Measurements from ENCODE around the gene SH3D21.

The SH3D21 gene

DNA sequence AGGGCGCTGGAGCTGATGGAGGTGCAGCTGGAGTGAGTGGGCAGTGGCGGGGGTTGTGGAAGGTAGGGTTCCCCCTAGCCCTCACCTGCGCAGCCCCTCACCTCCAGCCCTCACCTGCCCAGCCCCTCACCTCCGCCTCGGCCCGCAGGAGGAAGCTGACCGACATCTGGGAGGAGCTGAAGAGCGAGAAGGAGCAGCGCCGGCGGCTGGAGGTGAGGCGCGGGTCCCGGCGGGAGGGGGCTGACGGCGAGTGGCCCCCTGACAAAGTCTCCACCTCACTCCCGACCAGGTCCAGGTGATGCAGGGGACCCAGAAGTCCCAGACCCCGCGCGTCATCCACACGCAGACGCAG is 14.6 kb downstream of the SH3D21 start:
- Histone ChIP-seq H3K36me3 (replicated peaks; ENCODE audit: insufficient read depth, low read length) (no peaks in the 10 kb centered on the region), H3K27ac (ENCODE audit: low read length) (no peak overlapping the region), H2AFZ (ENCODE audit: low read length) (no peak overlapping the region), H4K20me1 (ENCODE audit: insufficient read depth, low read length) (no peaks in the 10 kb centered on the region), H3K4me3 (ENCODE audit: low read length) (no peak overlapping the region), H3K4me1 (ENCODE audit: low read length) (no peaks in the 10 kb centered on the region), H3K9me2 (replicated peaks; ENCODE audit: insufficient read depth, low read length) (no peaks in the 10 kb centered on the region), H3F3A (ENCODE audit: insufficient read depth, low read length) (no peaks in the 10 kb centered on the region), H3K9ac (ENCODE audit: low read length) (no peak overlapping the region), H3K4me2 (ENCODE audit: low read depth, low read length) (no peak overlapping the region), H3K27me3 (replicated peaks; ENCODE audit: insufficient read depth, low read length) (no peaks in the 10 kb centered on the region), H3K9me3 (replicated peaks; ENCODE audit: insufficient read depth, low read length) (no peaks in the 10 kb centered on the region), H3K79me2 (ENCODE audit: low read length) (no peaks in the 10 kb centered on the region)
- TF ChIP-seq, protein P1, sequence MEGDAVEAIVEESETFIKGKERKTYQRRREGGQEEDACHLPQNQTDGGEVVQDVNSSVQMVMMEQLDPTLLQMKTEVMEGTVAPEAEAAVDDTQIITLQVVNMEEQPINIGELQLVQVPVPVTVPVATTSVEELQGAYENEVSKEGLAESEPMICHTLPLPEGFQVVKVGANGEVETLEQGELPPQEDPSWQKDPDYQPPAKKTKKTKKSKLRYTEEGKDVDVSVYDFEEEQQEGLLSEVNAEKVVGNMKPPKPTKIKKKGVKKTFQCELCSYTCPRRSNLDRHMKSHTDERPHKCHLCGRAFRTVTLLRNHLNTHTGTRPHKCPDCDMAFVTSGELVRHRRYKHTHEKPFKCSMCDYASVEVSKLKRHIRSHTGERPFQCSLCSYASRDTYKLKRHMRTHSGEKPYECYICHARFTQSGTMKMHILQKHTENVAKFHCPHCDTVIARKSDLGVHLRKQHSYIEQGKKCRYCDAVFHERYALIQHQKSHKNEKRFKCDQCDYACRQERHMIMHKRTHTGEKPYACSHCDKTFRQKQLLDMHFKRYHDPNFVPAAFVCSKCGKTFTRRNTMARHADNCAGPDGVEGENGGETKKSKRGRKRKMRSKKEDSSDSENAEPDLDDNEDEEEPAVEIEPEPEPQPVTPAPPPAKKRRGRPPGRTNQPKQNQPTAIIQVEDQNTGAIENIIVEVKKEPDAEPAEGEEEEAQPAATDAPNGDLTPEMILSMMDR (IDR thresholded peaks at IDR 0.05; ENCODE audit: low read length), result no peak
- no peak for TF ChIP-seq EZH2phosphoT487 (IDR thresholded peaks at IDR 0.05; ENCODE audit: low read length)
- no peak for TF ChIP-seq EZH2 (optimal IDR thresholded peaks at IDR 0.05; ENCODE audit: low read depth, low read length)
- DNase-seq, result no peak

DNA sequence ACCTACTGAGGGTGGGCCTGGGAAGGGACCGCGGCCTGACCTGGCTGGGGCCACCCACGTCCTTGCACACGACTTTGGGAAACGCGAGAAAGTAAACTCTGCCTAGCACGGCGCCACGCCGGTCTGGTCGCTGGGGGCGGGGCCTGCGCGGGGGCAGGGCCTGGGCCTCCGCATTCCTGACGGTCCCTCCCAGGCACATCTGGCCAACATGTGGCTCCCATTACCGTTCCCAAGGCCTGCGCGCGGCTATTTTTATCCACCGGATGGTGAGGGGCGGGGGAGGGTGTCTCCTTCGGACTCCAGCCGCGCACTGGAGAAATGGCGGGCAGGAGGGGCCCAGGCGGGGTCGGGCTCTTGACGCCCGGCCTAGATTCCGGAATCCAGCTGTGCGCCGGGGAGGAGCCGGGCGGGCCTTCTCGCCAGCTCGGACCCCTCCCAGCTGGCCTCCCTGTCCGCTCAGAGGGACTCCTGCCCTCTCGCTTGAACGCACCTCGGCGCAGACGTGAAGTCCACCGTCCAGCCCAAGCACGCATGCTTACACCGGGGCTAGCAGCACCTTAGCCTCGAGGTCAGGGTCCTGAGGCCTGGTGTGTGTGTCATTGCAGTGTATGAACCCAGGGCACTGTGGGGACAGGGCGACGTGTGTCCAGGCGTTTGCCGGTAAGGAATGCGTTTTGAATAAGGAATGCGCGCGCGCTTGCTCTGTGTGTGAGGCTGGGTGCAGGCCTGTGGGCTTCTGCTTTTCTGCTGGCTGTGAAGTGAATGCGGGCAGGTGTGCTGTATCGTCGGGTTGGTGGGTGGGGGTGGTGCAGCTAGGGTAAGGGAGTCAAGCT is 15.2 kb downstream of the SH3D21 start:
- no peak for DNase-seq
- Histone ChIP-seq H3K9ac (ENCODE audit: low read length) (no peak overlapping the region), H2AFZ (ENCODE audit: low read length) (no peak overlapping the region)

DNA sequence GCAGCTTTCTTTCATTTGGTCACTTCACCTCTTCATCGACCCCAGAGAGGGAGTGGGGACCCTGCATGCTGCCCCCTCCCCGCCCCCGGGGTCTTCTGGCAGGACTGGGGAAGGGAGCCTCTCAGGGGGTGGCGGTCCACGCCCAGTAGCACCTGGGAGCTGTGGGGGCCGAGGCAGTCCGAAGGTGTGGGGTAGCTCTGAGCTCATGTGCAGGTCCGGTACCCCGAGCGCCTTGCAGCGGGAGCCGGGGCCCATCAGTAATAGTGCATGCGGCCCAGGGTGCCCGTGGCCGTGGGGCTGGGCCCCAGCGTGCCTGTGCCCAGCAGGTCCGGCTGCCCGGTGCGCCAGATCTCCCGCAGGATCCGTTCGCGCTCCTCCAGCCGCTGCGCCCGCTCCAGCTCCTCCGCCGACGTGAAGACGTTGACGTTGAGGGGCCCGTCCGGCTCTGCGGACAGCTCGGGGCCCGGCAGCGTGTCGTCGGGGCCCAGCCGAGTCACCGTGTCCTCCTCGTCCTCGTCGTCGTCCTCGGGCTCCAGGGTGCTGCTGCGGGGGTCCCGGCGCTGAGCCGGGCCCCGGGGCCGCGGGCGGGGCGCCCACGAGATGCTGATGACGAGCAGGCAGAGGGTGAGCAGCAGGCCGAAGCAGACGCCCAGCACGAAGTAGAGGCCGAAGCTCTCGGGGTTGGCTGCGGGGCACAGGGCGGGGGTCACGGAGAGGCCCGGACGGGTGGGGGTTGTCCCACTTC is 16.0 kb downstream of the SH3D21 start:
- Histone ChIP-seq H3K9ac (ENCODE audit: low read length) (no peak overlapping the region), H3K4me1 (ENCODE audit: low read length) (no peaks in the 10 kb centered on the region), H3K36me3 (replicated peaks; ENCODE audit: insufficient read depth, low read length) (no peaks in the 10 kb centered on the region), H3K4me2 (ENCODE audit: low read depth, low read length) (no peak overlapping the region), H2AFZ (ENCODE audit: low read length) (no peak overlapping the region), H3K27me3 (replicated peaks; ENCODE audit: insufficient read depth, low read length) (no peaks in the 10 kb centered on the region), H3K4me3 (ENCODE audit: low read length) (no peak overlapping the region), H3K9me3 (replicated peaks; ENCODE audit: insufficient read depth, low read length) (no peaks in the 10 kb centered on the region), H3K9me2 (replicated peaks; ENCODE audit: insufficient read depth, low read length) (no peaks in the 10 kb centered on the region), H3K79me2 (ENCODE audit: low read length) (no peaks in the 10 kb centered on the region), H3K27ac (ENCODE audit: low read length) (no peak overlapping the region), H3F3A (ENCODE audit: insufficient read depth, low read length) (no peaks in the 10 kb centered on the region), H4K20me1 (ENCODE audit: insufficient read depth, low read length) (no peaks in the 10 kb centered on the region)
- no peak for TF ChIP-seq EZH2 (optimal IDR thresholded peaks at IDR 0.05; ENCODE audit: low read depth, low read length)
- no peak for TF ChIP-seq EZH2phosphoT487 (IDR thresholded peaks at IDR 0.05; ENCODE audit: low read length)
- TF ChIP-seq, protein P1 (IDR thresholded peaks at IDR 0.05; ENCODE audit: low read length), result no peak
- no peak for DNase-seq

More for the DNA sequence above, 15.2 kb downstream of the SH3D21 start:
- Histone ChIP-seq H3K9me2 (replicated peaks; ENCODE audit: insufficient read depth, low read length) (no peaks in the 10 kb centered on the region), H3K9me3 (replicated peaks; ENCODE audit: insufficient read depth, low read length) (no peaks in the 10 kb centered on the region), H3K36me3 (replicated peaks; ENCODE audit: insufficient read depth, low read length) (no peaks in the 10 kb centered on the region), H3K27ac (ENCODE audit: low read length) (no peak overlapping the region), H3F3A (ENCODE audit: insufficient read depth, low read length) (no peaks in the 10 kb centered on the region), H3K4me3 (ENCODE audit: low read length) (no peak overlapping the region), H3K4me1 (ENCODE audit: low read length) (no peaks in the 10 kb centered on the region), H4K20me1 (ENCODE audit: insufficient read depth, low read length) (no peaks in the 10 kb centered on the region), H3K27me3 (replicated peaks; ENCODE audit: insufficient read depth, low read length) (no peaks in the 10 kb centered on the region), H3K4me2 (ENCODE audit: low read depth, low read length) (no peak overlapping the region), H3K79me2 (ENCODE audit: low read length) (no peaks in the 10 kb centered on the region)
- no peak for TF ChIP-seq EZH2 (optimal IDR thresholded peaks at IDR 0.05; ENCODE audit: low read depth, low read length)
- no peak for TF ChIP-seq EZH2phosphoT487 (IDR thresholded peaks at IDR 0.05; ENCODE audit: low read length)
- TF ChIP-seq, protein P1 (IDR thresholded peaks at IDR 0.05; ENCODE audit: low read length), result no peak
